GM20000 (cell line): ENCODE data around the gene GNS.

Experiments
- DNase-seq: peaks from one replicate; pipeline ENCODE4 v3.0.0; 2012; ENCODE audit warnings: low spot score
- CTCF ChIP-seq: IDR thresholded peaks from 2 replicates; pipeline ENCODE4 v1.5.1; 2012; ENCODE audit warnings: mild to moderate bottlenecking, control low read depth; ENCODE audit errors: extremely low read depth, missing control alignments

GNS gene

GRCh38 chr12:64674367-64674922, 84.8 kb downstream of the GNS start:
- no peak for DNase-seq
- no peak for TF ChIP-seq CTCF

DNA sequence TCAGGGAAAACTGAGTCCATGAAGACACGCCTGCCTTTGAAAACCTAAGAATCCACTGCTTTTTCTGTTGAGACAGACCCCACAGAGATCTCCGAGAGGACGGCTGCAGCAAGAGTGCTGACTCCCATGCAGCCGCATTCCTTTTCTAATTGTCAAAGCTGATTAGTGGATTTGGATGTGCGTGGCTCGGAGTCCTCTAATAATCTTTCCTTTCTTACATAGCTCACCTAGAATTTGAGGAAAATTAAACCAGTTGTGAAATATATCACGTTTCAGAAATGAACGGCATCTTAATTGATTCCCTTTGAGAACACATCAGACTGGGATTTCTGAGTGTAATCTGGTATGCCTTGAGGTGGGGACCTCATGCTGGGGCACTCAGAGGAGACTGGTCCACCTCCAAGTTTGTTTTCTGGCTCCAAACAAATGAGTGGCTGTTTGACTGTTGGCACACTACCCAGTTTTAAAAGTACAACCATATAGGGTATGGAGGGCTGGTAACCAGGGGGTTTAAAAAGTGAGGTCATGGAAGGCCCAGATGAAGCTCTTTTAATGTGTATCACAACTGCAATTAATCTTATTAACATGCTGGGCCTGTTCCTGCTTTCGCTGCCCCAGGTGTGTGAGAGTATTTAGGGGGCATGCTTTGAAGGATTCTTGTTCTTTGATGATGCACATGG, 85.6 kb downstream of the GNS start:
- no peak for TF ChIP-seq CTCF
- DNase-seq: no peak

- no peak for TF ChIP-seq CTCF
- no peak for DNase-seq
Observed at GRCh38 chr12:64672925-64673409, 86.2 kb downstream of the GNS start.

DNA sequence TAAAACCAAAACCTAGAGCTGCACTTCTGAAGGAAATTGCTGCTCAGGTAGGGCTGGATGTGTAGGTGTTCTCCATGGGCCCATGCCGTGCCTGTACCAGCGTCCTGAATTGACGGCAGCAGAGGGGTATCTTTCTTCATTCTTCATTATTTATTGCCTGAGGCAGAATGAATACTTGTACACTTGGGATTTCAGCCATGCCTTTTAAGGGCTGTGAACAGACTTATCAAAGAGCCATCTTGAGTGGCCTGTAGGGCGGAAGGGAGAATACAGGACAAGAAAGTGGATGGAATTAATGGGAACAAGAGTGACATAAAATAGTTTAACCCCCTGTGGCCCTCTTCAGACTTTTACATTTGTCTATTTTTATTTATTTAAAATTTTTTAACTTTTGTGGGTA, 87.5 kb downstream of the GNS start:
- no peak for DNase-seq
- no peak for TF ChIP-seq CTCF

GRCh38 chr12:64670919-64671639, 88.1 kb downstream of the GNS start:
- no peak for TF ChIP-seq CTCF
- no peak for DNase-seq

DNA sequence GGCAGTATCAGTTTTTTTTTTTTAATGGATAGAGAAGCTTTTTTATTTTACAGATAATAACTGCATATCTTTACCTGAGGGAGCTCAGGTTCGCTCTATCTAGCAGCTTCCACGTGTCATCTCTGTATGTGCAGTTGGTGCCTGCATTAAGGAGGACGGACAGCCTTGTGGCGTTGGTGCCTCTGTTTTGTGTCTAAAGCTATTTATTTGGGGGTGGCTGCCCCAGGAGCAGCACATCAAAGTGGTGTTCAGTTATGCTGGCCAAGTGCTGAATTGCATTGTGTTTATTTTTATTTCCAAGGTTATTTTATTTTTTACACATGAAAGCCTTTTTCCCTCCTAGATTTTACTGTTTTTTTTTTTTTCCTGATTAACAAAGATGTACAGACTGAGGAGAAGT, 89.2 kb downstream of the GNS start:
- no peak for TF ChIP-seq CTCF
- DNase-seq: no peak

DNA sequence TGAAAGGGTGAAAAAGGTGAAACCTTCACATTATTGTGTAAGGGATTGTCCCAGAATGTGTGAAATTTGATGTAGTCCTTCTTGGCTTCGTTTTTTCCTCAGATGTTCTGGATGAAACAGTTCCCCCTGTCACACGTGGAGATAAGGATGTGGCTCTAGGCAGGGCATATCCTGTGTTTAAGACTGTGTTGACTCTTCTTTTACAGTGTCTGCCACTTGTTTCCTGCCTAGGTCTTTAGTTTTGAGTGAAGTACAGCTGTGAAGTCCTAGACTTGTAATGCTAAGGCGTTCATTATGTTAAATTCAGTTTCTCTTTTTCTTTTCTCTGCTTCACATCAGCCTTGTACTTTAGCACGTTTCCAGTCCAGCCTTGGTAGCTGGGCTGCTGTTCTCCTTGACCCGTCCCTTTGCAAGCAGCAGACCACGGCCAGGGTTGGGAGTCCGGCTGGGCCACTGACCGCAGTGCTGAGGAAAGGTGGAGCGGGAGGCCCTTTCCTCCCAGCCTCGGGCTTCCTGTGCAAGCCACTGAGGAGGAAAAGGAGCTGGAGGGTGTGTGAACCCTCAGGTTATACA, 89.8 kb downstream of the GNS start:
- DNase-seq: peak; percentile 46
- TF ChIP-seq CTCF: no peak
